Fibroblast of skin of scalp (primary cell): Measurements from ENCODE around the gene SAP130.
A peak's percentile ranks its signal among the peaks of the same experiment; 100 is the strongest.

Experiments used
- DNase-seq: peaks from one replicate; pipeline ENCODE4 v3.0.0-alpha.2; 2013

SAP130 gene

GRCh38 chr2:128026448-128027277 is 1.2 kb downstream of the SAP130 start:
- DNase-seq, result no peak

DNA sequence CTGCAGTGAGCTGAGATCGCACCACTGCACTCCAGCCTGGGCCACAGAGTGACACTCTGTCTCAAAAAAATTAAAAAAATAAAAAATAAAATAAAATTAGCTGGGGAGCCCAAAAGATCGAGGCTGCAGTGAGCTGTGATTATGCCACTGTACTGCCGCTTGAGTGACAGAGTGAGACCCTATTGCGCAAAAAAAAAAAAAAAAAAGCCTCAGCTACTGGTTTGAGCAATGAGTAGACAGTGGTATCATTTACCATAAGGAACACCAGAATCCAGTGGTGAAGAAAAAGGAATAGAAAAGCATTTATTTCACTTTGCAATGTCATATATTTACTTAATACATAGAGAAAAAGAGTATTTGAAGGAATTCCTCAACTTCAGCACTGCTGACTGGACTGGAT is 3.0 kb downstream of the SAP130 start:
- DNase-seq, result no peak

DNA sequence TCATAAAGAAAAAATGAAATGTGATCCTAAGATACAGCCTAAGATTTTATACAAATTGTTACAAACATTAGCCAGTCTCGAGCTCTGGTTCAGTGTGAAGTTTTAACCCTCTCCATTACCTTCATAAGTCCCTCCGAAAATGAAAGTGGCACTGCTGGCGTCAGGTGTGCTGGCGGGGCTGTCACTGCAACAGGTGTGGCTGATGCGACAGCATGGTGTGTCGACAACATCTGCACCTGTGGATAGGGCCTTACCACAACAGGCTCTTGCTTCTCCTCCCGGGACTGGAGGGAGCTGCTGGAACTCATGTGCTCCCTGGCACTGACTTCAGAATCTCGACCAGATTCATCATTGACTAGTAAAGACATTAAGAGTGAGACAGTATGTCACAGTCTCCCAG is 10.3 kb downstream of the SAP130 start:
- no peak for DNase-seq

- no peak for DNase-seq
These were observed 11.2 kb downstream of the SAP130 start for GRCh38 chr2:128016620-128017019.

DNA sequence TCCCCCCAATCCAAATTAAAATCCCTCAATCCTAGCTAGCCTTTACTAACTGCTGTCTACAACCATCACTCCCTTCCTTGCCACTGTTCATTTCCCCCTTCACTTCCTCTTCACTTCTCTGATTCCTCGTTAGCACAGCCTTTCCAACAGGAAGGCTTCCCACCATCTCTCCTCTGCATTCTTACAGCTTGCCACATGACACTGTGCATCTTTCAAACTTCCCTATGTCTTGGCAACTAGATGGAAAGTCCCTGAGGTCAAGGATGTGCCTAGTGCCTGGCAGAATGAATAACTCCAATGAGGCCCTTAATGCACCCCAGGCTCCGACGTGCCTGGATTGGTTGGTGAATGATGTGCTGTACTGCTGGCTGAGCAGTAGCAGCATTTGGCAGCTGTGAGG is 15.2 kb downstream of the SAP130 start:
- DNase-seq, result no peak

- DNase-seq, result no peak
These were observed 19.7 kb downstream of the SAP130 start for GRCh38 chr2:128008074-128008672.

- DNase-seq, result no peak
These were observed 23.4 kb downstream of the SAP130 start for GRCh38 chr2:128004509-128004908.

- DNase-seq, result no peak
These were observed 24.4 kb downstream of the SAP130 start for GRCh38 chr2:128003463-128003862.

DNA sequence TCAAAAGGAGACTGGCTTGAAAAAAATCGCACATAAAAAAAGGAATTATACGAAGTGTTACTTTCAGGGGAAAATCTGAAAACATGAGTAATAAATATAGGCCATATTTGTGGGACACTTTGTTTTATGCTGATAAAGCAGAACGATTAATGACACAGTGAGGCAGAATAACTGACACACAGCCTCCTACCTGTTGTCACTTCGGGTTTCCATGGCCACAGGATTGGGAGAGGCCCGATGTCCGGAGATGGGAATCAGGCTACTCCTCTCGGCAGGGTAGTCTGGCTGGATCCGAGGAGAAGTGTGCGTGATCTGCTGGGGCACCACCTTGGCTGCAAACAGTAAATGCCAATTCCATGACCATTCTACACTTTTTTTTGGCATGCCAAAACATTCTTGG is 31.7 kb downstream of the SAP130 start:
- no peak for DNase-seq

DNA sequence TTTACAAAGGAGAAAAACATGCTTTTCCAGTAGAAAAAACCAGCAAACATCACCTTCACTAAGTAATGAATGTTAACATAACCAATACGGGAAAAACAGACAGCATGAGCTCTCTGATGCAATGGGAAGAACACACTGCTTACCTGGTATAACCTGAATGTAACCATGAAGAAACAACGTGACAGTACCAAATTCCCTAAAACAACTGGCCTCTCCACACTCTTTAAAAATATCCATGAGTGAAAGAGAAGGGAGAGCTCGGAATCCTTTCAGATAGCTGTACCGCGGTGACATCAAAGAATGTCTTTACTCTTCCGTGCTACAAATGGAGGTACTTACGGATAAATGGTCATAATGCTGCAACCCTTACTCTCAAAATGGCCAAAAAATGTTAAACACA is 32.1 kb downstream of the SAP130 start:
- no peak for DNase-seq

GRCh38 chr2:127993659-127994058 is 34.2 kb downstream of the SAP130 start:
- DNase-seq, result no peak

GRCh38 chr2:127991742-127992141 is 36.1 kb downstream of the SAP130 start:
- DNase-seq, result no peak

- no peak for DNase-seq
These were observed 41.2 kb downstream of the SAP130 start for GRCh38 chr2:127986548-127987079.

GRCh38 chr2:127985735-127986134 is 42.1 kb downstream of the SAP130 start:
- no peak for DNase-seq

DNA sequence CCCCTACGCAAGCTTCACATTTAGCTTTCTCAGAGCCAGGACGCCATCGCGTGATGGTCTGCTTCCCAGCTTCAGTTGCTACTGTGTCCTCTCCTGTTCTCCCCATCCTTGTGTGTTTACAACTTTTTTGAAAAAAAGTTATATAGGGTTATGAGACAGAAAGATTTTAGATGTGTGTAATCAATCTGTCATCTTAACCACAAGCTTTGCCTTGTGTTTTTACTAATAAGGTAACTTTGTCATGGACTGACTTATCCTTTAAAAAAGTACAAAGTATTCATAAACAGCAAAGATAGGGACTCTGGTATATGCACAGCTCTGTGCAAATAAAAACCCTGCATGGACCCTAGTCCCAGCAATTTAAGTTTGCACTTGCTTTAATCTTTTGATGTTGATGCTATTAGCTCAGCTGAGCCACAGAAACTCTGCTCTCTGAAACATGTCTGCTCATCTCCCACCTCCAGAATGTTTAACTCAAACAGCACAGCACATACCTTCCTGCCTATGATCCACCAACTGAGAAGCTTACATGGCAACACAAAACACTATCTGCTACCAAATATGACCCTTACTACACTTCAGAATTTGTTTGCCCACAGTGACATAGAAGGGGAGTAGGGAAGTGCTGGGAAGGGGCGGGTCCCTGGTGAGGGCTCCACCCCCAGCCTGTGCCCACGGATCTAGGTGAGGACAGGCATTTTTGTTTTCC is 42.7 kb downstream of the SAP130 start:
- no peak for DNase-seq

- no peak for DNase-seq
These were observed 43.3 kb downstream of the SAP130 start for GRCh38 chr2:127984551-127984950.

DNA sequence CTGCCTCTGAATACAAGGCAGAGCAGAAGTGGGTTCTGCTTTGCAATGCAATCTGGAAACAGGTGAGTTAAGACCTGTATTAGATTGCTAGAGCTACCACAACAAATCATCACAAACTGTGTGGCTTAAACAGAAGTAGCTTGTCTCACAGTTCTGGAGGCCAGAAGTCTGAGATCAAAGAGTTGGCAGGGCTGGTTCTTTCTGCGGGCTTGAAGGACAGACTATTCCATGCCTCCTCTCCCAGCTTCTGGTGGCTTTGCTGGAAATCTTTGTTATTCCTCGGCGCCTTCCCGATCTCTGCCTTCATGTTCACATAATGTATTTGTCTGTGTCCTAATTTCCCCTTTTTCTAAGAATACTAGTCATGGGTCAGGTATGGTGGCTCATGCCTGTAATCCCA is 58.4 kb downstream of the SAP130 start:
- DNase-seq, result no peak

DNA sequence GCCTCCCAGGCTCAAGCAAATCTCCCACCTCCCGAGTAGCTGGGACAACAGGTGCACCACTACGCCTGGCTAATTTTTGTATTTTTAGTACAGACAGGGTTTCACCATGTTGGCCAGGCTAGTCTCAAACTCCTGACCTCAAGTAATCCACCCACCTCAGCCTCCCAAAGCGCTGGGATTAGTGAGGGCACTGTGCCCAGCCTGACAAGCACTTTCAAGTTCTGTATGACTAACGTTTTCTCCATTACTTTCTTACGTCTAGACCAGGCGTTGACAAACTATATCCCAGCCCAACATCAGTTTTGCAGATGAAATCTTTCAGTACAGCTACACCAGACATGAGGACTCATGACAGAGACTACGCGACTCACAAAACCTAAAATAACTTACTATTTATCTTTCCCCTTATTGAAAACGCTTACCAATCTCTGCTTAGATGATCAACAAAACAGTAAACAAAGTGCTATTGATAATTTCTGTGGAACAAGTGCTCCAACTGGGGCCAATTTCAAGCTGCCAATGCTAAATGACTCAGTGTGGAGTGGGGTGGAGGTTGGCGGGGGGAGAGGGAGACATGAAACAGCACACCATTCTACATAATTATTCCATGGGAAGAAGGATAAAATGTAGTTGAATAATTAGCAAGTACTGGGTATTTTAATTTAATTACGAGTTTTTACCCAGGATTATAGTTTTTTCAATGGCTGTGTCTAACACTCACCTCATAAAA is 59.1 kb downstream of the SAP130 start:
- no peak for DNase-seq

DNA sequence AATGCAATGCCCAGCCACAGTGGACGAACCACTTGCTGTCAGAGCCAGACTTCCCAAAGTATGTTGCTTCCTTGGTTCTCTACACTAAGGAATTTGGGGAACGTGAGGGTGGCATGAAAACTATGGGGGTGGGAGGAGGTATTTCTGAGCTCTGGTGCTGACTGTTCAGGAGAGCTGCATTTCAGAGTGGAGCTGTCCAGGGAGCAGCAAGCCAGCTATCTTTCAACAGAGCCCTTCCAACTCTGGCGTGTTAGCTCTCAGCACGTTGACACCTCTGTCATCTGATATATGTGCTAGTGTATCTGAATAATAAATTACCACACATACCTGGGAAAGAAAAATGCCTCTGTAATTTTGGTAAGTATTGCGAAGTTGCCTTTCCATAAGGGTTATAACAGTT is 66.1 kb downstream of the SAP130 start:
- DNase-seq, result no peak

DNA sequence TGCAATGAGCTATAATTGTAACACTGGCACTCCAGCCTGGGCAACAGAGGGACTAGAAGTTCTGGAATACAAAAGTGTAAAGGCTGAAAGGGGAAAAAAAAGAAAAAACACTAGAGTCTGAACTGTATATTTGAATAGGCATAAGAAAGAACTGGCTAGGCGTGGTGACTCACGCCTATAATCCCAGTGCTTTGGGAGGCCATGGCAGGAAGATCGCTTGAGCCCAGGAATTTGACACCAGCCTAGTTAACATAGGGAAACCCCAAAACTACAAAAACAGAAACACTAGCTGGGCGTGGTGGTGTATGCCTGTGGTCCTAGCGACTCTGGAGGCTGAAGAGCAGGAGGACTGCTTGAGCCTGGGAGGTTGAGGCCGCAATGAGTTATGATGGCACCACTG is 70.6 kb downstream of the SAP130 start:
- DNase-seq, result no peak

DNA sequence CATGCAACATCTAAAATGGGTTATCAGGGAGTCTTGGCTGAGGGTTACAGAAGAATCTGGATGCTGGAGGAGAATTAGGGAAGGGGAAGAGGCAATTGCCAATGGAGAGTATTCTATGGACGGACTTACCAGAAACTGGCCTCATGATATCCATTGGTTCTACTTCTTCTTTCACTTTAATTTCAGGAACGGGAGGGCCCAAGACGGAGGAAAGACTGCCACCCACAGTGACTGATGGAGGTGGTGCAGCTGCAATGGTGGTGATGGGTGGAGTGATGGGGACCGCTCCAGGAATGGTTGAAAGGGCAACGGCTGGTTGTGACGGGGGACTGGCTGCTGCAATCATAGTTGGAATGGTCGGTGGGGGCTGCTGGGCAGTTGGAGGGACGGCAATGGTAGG is 73.0 kb downstream of the SAP130 start:
- no peak for DNase-seq

DNA sequence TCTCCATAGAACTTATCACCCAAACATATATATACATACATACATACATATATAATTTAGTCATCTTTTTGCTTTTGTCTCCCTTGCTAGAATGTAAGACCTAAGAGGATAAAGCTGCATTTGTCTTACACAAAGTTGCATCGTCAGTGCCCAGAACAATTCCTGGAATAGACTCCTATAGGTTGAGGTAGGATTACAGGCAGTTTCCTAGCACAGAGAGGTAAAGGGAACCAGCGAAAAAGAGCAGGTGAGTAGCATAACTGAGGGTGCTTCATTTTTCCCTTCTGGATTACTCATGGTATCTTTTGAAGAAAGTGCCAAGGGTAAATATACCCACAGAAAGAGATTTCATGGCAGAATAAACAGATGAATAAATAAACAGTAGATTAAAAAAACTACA is 74.0 kb downstream of the SAP130 start:
- peak; percentile 48 for DNase-seq
